ENCODE results near the gene BTG1.

Gene BTG1

GRCh38 chr12:92145731-92146496 is at the start of gene BTG1:
Gene BTG1 (minus strand): TSS chr12:92145846. CDS start chr12:92145535, 311 bp downstream.
- peak; percentile 98 to 99 for DNase-seq

GRCh38 chr12:92194561-92194960 is 48.9 kb upstream of the BTG1 start:
- no peak for DNase-seq

DNA sequence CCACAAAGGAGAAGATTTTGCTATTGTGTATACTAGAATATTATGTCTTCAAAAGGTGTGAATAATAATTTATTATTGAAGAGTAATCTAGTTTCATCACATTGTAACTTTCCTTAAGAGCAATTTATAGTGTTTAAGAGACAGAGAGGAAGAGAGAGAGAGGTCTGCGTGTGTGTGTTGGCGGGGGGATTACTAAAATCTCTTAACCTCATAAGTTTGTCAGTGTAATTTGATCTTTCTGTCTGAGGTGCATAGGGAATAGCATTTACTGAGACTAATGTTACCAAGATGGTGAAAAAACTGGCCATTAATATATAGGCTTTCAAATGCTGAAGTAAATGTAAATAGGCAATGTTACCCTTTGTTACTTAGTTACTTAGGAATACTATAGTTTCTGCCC is 48.2 kb upstream of the BTG1 start:
- DNase-seq, result no peak

DNA sequence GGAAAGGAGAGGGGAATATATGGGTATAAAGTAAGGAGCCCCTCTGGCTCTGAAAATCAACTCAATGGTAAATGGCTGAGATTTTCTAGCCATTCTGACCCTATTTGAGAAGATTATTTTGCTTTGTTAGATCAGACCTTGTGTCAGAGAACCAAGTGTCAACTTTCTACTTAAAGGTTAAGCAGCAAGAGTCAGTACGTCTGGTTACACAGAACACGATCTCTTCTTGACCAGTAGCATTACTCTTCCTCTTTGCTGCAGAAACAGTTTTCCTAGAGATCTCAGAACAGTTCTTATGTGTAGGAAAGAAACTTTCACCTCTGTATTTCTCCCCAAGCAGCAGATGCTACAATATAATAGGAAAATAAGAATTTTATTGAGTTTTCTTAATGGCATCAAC is 47.4 kb upstream of the BTG1 start:
- DNase-seq, result no peak

DNA sequence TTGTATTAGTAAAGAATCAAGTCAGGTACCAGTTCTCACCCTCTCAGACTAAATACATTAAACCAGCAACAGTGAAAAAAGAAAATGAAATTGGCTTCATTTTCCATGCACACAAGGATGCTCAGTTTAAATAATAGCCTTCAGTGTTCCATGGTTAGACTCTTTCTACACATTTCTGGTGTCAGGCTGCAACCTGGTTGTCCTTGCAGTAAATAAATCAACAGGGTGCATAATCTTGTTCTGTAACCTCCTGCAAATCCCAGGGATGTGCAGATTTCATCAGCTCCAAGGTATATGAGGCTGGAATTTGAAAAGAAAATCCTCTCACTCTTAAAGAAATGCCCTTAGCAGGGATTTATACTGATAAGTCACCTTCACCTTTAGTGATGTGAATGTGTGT is 46.7 kb upstream of the BTG1 start:
- DNase-seq, result no peak

- no peak for DNase-seq
These were observed 45.4 kb upstream of the BTG1 start for GRCh38 chr12:92191061-92191460.

DNA sequence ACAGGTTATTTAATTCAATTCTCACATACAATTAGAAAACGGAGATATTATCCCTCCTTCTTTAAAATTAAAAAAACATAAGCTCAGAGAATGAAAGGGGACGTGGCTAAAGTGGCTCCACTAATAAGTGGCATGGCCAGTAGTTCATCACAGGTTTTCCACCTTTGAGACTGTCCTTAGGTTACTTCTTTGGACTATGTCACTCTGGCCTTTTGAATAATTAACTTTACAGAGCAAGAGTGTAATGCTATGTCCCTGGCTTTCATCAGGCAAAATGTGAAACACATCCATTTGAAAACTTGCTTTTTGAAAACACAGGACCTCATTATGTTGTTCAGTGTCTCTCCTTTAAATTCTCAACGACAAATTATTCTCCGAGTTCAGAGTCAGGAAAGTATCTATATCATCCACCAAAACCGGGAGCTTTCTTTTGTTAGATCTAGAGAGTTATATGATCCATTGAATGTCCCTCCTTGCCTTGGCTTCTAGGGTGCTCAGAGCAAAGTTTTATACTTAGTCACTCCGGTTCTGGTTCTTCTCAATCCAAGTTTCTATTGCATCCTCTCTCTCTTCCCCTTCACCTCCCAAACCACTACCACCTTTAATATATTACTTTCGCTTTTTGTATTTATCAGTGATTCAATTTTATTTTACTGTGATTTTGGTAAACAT is 43.0 kb upstream of the BTG1 start:
- no peak for DNase-seq

DNA sequence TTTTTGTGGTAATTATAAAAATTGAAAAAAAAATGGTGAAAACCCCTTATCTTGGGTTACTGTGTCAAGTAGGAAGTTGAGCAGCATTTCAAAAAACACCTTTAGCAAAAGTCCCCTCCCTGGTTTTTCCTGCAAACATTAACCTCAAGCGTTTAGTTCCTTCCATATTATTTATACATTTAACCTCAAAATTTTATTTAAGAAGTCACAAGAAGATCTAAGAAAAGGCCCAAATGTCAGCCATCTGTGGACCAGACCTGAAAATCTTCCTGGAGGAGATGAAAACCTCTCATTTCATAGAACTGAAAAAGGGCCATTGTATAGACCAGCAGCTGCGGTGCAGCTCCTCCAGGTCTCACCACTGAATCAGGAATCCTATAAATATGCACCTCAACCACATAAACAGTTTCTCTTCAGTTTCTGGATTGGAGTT is 40.4 kb upstream of the BTG1 start:
- no peak for DNase-seq

GRCh38 chr12:92185052-92185451 is 39.4 kb upstream of the BTG1 start:
- DNase-seq, result peak in 1 of 2 donors; percentile 9

- no peak for DNase-seq
These were observed 37.9 kb upstream of the BTG1 start for GRCh38 chr12:92183575-92183974.

GRCh38 chr12:92178340-92178739 is 32.7 kb upstream of the BTG1 start:
- DNase-seq, result no peak

DNA sequence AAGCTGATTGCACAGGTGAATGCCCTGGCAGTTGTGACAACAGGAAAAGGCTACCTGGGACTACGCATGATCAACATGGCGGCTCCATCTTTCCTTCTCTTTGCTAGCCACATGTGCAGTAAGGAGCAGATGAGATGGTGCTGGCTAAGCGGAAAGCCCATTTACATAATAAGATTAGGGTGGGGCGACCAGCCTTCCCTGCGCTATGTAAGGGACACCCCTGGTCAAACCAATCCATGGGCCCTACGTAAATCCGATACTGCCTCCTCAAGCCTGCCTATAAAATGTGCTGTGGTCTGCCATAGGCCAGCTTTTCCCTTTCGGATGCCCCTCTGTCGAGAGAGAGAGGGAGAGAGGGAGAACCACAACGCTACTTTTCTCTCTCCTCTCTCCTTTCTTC is 31.0 kb upstream of the BTG1 start:
- DNase-seq, result no peak

DNA sequence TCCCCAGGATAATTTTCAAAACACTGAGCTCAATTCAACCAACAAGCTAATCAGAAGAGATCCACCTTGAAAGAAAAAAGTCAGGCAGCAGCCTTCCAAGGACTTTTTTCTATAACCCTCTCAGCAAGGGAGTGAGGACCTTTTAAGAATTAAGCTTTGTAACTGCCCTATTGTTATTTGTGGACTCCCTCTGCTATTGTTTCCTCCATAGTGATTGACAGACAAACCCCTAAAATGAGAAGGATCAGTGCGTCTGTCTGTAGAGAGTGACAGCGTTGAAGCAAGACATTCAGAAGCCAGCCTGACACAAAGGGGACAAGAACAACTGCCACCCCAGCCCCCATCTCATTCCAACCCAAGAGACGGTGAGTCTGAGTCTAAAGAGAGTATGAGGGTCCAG is 30.3 kb upstream of the BTG1 start:
- DNase-seq, result no peak

- DNase-seq, result no peak
These were observed 24.4 kb upstream of the BTG1 start for GRCh38 chr12:92170050-92170449.

GRCh38 chr12:92167075-92167474 is 21.4 kb upstream of the BTG1 start:
- DNase-seq, result no peak

- DNase-seq, result no peak
These were observed 19.1 kb upstream of the BTG1 start for GRCh38 chr12:92164712-92165111.

- DNase-seq, result no peak
These were observed 16.4 kb upstream of the BTG1 start for GRCh38 chr12:92162079-92162478.

DNA sequence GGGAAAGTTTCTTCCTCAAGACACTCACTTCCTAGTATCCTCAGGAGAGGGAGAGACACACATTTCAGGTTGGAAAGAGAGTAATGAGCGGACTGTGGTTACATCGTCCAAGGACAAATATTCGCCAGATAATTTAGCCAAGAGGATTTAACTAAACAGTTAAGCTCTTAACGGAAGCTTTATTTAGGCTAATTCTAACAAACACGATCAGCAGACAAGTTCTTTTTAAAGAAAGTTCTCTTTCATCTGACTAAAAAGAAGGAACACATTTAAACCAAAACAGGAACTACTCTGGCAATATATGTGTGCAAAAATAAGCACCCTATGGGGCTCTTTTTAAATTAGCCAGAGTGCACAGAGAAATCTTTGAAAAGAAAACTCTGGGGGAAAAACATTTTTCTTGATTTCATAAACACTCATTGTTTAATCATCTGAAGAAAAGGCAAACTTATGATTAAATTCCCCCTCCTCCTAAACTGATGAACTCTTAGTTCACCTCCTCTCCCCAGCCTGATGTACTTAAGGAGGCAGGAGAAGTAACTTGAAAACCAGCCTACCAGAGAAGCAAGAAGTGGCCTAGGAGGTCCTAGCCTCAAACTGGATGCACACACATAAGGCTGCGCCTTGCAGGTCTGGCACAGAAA is 13.3 kb upstream of the BTG1 start:
- no peak for DNase-seq

DNA sequence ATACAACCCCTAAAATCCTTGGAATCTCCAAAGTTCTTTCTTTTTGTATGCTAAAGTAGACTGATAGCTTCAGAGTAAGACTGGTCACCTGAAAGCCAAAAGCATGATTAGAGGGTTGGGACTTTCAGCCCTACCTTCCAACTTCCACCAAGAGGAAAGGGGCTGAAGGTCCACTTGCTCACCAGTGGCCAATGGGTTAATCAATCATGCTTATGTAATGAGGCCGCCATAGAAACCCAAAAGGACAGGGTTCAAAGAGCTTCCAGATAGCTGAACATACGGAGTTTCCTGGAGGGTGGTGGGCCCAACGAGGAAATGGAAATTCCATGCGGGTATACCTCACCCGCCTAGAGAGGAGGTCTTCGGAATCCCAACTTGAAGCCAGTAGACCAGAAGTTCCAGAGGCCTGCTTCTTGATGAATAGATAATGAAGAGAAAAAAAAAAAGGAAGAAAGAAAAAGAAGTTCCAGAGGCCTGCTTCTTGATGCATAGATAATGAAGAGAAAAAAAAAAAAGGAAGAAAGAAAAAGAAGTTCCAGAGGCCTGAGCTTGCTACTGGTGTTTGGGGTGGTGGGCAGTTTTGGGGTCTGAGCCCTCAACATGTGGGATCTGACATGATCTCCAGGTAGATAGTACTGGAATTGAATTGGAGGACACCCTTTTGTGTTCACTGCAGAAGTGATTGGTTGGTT is 11.2 kb upstream of the BTG1 start:
- no peak for DNase-seq

DNA sequence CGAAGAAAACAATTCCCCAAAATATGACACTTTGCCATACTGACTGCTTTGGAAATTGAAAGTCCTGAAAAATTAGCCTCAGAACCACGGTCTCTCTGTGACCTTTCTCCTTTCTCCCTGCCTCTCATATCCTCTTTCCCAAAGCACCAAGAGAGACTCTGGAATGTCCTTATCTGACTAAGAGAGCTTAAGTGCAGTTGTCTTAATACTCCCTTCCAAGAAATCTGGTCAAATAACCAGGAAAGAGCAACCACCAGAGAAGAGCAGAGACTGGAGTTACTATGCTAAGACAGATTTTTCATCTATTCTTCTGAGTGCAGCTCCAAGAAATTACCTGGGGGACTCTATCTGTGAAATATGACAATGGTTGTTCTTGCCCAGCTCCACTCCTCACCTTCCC is 10.5 kb upstream of the BTG1 start:
- DNase-seq, result no peak

DNA sequence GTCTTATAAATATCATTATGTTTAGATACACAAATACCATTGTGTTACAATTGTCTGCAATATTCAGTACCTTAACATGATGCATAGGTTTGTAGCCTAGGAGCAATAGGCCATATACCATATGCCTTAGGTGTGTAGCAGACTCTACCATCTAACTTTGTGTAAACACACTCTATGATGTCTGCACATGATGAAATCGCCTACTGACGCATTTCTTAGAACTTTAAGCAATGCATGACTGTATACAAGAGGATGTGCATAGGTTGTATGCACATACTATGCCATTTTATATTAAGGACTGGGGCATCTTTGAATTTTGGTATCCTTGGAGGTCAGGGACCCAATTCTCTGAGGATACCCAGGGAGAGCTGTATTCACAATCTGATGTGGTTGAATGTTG is 10.1 kb upstream of the BTG1 start:
- DNase-seq, result no peak

- no peak for DNase-seq
These were observed 6.3 kb upstream of the BTG1 start for GRCh38 chr12:92151916-92152315.

- DNase-seq, result no peak
These were observed 3.9 kb upstream of the BTG1 start for GRCh38 chr12:92149563-92149962.

DNA sequence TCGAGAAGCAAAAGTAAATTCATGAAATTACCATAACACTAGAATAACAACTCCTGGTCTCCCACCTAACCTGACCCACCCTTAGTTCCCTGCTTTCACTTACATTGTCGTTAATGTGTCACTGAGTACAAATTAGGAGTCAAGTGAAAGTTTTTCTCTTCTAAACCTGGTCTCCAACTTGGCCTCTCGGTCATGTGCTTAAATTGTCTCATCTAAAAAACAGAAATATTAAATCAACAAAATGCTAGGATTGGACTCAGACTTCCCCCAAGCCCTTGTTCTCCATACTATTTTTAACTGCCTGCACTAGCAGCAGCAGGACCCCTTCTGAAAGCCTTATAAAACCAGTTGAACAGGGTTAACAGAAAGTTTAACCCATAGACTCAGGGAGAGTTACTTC is 1.8 kb upstream of the BTG1 start:
- DNase-seq, result no peak

All from activated CD4-positive, alpha-beta T cell treated with anti-CD3 and anti-CD28 coated beads for 4 hours (primary cell).